ENCODE data around the gene H2BK1. TPM values are rescaled to one million over a fixed set of nuclear protein-coding genes. Genes with fewer than 3 reads are reported as not detected.

Gene H2BK1
- total RNA-seq, 1 experiment from 2014 or later, result 0.69 TPM

DNA sequence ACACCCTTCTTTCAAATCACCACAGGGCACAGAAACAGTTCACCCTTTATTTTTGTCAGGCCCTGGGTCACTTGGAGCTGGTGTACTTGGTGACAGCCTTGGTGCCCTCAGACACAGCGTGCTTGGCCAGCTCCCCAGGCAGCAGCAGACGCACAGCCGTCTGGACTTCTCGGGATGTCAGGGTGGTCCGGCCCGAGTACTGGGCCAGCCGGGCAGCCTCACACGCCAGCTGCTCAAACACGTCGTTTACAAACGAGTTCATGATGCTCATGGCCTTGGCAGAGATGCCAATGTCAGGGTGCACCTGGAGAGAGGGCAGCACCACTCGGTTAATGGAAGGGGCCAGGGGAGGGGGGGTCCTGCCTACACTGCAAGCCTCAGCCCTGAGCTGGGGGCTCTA is 2.5 kb downstream of the H2BK1 start:
- ATAC-seq (no peak), DNase-seq (ENCODE audit: low read depth, low spot score) (no peak)
- intact Hi-C loops (cut with micrococcal nuclease), result no loop called here
- Histone ChIP-seq H3K9ac (ENCODE audit: low read length) (no peak overlapping the region), H3K4me2 (ENCODE audit: low read length) (no peak overlapping the region), H3K27ac (ENCODE audit: low read depth, low read length) (no peak overlapping the region), H3K9me3 (ENCODE audit: control insufficient read depth in 1 of 2, insufficient read depth in 1 of 2, low read depth in 1 of 2, low read length in 2 of 2) (no peaks in the 10 kb centered on the region), H3K4me1 (ENCODE audit: control insufficient read depth in 1 of 2, insufficient read depth in 2 of 2, low read length in 2 of 2) (no peaks in the 10 kb centered on the region), H4K20me1 (ENCODE audit: insufficient read depth) (no peaks in the 10 kb centered on the region), H3K27me3 (ENCODE audit: insufficient read depth, low read length) (no peaks in the 10 kb centered on the region), H3K4me3 (replicated peaks in 1 of 2; ENCODE audit: low read depth in 1 of 2, low read length in 2 of 2) (no peak overlapping the region), H3K9me2 (ENCODE audit: insufficient read depth) (no peaks in the 10 kb centered on the region), H2AFZ (ENCODE audit: low read depth, low read length, poor library complexity, severe bottlenecking) (no peak overlapping the region), H3K79me2 (ENCODE audit: insufficient read depth, low read length) (no peaks in the 10 kb centered on the region), H3K36me3 (ENCODE audit: control insufficient read depth in 1 of 2, insufficient read depth in 2 of 2, low read length in 2 of 2) (peaks cover 0 to 6% of the 10 kb centered on the region in 2 experiments; a peak in 2 of 4 replicates)
- ChIA-PET CTCF (no interaction called here), POLR2A (no interaction called here), RAD21 (ENCODE audit: low non-redundant PET in 1 of 2, low total read pairs in 2 of 2, uncharacterized antibody in 2 of 2, unreplicated experiment in 2 of 2) (no interaction called here)
- BruUV-seq (replicated peaks), result no TSS peak
- TF ChIP-seq MAX (IDR thresholded peaks at IDR 0.05) (no peak), ELF1 (IDR thresholded peaks at IDR 0.05; ENCODE audit: borderline replicate concordance, low read depth) (no peak), CEBPB (IDR thresholded peaks at IDR 0.05; ENCODE audit: low read depth) (no peak), ZNF274 (IDR thresholded peaks at IDR 0.05; ENCODE audit: low read depth, low read length) (no peak), FOSL1 (IDR thresholded peaks at IDR 0.05; ENCODE audit: low read depth) (no peak), CTCF (IDR thresholded peaks at IDR 0.05 in 2 of 3, conservative IDR thresholded peaks at IDR 0.05 in 1 of 3; ENCODE audit: borderline replicate concordance in 1 of 3, insufficient read depth in 1 of 3, low read depth in 2 of 3, low read length in 2 of 3) (no peak), SP1 (IDR thresholded peaks at IDR 0.05; ENCODE audit: low read depth) (no peak), ZFX (IDR thresholded peaks at IDR 0.05) (no peak), SIN3A (IDR thresholded peaks at IDR 0.05; ENCODE audit: low read depth) (no peak), SRF (IDR thresholded peaks at IDR 0.05; ENCODE audit: low read depth) (no peak), POLR2AphosphoS5 (IDR thresholded peaks at IDR 0.05; ENCODE audit: low read depth, low read length) (no peak), CBX3 (IDR thresholded peaks at IDR 0.05; ENCODE audit: low read depth) (no peak), REST (IDR thresholded peaks at IDR 0.05; ENCODE audit: low read depth) (no peak), YY1 (IDR thresholded peaks at IDR 0.05; ENCODE audit: extremely low read depth, insufficient replicate concordance, low read depth, low read length) (no peak), RAD21 (IDR thresholded peaks at IDR 0.05; ENCODE audit: low read depth) (no peak), JUND (IDR thresholded peaks at IDR 0.05) (no peak)
- TF ChIP-seq, protein P1, sequence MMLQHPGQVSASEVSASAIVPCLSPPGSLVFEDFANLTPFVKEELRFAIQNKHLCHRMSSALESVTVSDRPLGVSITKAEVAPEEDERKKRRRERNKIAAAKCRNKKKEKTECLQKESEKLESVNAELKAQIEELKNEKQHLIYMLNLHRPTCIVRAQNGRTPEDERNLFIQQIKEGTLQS (IDR thresholded peaks at IDR 0.05), result no peak
- TF ChIP-seq, protein P2, sequence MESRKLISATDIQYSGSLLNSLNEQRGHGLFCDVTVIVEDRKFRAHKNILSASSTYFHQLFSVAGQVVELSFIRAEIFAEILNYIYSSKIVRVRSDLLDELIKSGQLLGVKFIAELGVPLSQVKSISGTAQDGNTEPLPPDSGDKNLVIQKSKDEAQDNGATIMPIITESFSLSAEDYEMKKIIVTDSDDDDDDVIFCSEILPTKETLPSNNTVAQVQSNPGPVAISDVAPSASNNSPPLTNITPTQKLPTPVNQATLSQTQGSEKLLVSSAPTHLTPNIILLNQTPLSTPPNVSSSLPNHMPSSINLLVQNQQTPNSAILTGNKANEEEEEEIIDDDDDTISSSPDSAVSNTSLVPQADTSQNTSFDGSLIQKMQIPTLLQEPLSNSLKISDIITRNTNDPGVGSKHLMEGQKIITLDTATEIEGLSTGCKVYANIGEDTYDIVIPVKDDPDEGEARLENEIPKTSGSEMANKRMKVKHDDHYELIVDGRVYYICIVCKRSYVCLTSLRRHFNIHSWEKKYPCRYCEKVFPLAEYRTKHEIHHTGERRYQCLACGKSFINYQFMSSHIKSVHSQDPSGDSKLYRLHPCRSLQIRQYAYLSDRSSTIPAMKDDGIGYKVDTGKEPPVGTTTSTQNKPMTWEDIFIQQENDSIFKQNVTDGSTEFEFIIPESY (IDR thresholded peaks at IDR 0.05; ENCODE audit: extremely low read depth, insufficient replicate concordance, low read length), result no peak

Measured in HCT116 (cell line).